Ovary (tissue), 9 donors: ENCODE data around the gene GRK2. TPM values are rescaled to one million over a fixed set of nuclear protein-coding genes. Genes with fewer than 3 reads are reported as not detected.

Source experiments
- DNase-seq, 5 donors: peaks; one replicate each; pipeline ENCODE4 v3.0.0-alpha.2; 2019 to 2020
- H3K27ac ChIP-seq, 2 donors: fragments of 200-600 bp; one replicate each; pipeline versions ENCODE4 v1.5.1 to v1.8.0; 2019 to 2022
- H3K27me3 ChIP-seq: fragments of 200-600 bp; one replicate; pipeline ENCODE4 v1.8.0; 2022
- H3K36me3 ChIP-seq: fragments of 200-600 bp; sonication (generic); one replicate; pipeline ENCODE4 v1.5.1; 2019
- H3K4me1 ChIP-seq: one replicate; pipeline ENCODE4 v1.8.1; 2013; ENCODE audit warnings: mild to moderate bottlenecking, moderate library complexity; ENCODE audit not compliant: insufficient read depth
- H3K4me3 ChIP-seq: fragments of 200-600 bp; sonication (generic); one replicate; pipeline ENCODE4 v1.5.1; 2017
- H3K9me3 ChIP-seq, 2 donors: fragments of 200-600 bp in 1 of 2; sonication (generic) in 1 of 2; one replicate each; pipeline versions ENCODE4 v1.5.1 to v1.8.1; 2013 to 2019; ENCODE audit warnings: mild to moderate bottlenecking in 1 of 2, moderate library complexity in 1 of 2
- EP300 ChIP-seq: sonication (generic); formaldehyde crosslinking; IDR thresholded peaks from one replicate; pipeline ENCODE4 v1.6.1; 2017; ENCODE audit warnings: antibody characterized with exemption
- POLR2A ChIP-seq: fragments of 450-650 bp; IDR thresholded peaks from one replicate; pipeline ENCODE4 v1.6.1; 2017; ENCODE audit warnings: antibody characterized with exemption, mild to moderate bottlenecking, moderate library complexity
- WGBS, 3 donors: extraction: QIAGEN DNeasy Blood & Tissue Kit in 1 of 3; methylation state at CpG; one replicate each; pipeline versions ENCODE4 v1.1.5 to v1.1.7; 2013 to 2017; 5-methylcytosine and 5-hydroxymethylcytosine counted together
- intact Hi-C, 4 donors: fragments of 100-400 bp; cut with DNase I; formaldehyde crosslinking; loops; one replicate each; pipeline versions ENCODE4 v1.11.0 to v1.15.1; 2022 to 2023
- polyA plus RNA-seq, 2 donors: library from polyadenylated mRNA; stranded (reverse); fragments of 200-250 nt in 1 of 2; fragments of 350-450 nt in 1 of 2; fragmentation: Illumina TruSeq in 1 of 2; extraction: RNeasy Lipid Tissue Mini Kit (QIAGEN cat#74804) in 1 of 2; gene quantifications; one replicate each; pipeline ENCODE4 v1.2.3, GENCODE V29; 2013 to 2014
- total RNA-seq, 7 donors: library from RNA; depleted of rRNA in 2 of 7; stranded (reverse); fragments of >200 nt in 2 of 7; fragmentation: NEBNext Ultra II Directional in 3 of 7; extraction: Animal tissue kit (Norgen Biotek cat#: 25700) in 3 of 7; gene quantifications; one replicate each; pipeline versions ENCODE4 v1.1.0 to v1.2.4, GENCODE V29; 2016 to 2023
- TF ChIP-seq, protein P1 (sequence below), 3 donors: fragments of 450-650 bp in 2 of 3; fragments of 200-600 bp in 1 of 3; IDR thresholded peaks; one replicate each; pipeline versions ENCODE4 v1.5.1 to v1.8.0; 2016 to 2022; ENCODE audit warnings: antibody characterized with exemption in 3 of 3, mild to moderate bottlenecking in 1 of 3
- donor health status: DM: no; HTN: no; CAD: no; lungs with moderate emphysema.
- donor health status: DM: no; HTN: no; CAD: no.
- donor health status: Bipolar disorder and iron deficiency.
- donor health status: DM: yes; HTN: yes; CAD: no.
- donor health status: DM: no; HTN: no; CAD: no.
- donor health status: DM: yes; HTN: yes; CAD: no.

The GRK2 gene
- total and polyA plus RNA-seq, 9 donors: 21.5 to 58.1 (median 40.5) TPM

GRCh38 chr11:67312187-67313021 is 46.1 kb downstream of the GRK2 start:
- 70 to 74% (median 72%) methylated on average over 22 of the region's 22 CpGs for WGBS, 3 donors
- DNase-seq: no peak
- H3K9me3 ChIP-seq: no peaks in the 10 kb centered on the region

DNA sequence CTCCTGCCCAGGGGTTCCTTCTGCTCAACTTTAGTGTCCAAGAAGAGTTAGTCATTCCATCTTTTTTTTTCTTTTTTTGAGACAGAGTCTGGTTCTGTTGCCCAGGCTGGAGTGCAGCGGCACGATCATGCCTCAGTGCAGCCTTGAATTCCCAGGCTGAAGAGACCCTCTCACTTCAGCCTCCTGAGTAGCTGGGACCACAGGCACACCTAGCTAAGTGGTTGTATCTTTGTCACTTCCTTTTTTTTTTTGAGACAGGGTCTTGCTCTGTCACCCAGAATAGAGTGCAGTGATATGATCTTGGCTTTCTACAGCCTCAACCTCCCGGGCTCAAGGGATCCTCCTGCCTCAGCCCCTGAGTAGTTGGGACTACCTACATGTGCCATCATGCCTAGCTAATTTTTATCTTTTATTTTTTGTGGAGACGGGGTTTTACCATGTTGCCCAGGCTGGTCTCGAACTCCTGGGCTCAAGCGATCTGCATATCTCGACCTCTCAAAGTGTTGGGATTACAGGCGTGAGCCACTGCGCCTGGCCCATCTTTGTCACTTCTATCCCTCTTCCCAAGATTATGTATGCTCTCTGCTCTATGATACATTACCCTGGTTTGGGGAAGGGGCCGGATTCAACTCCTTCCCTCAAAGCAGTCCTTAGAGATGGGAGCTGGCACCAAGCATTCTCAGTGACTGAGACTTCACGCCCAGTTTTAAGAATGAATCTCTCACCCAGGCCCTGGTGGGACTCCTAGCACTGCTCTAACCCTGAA is 47.0 kb downstream of the GRK2 start:
- H3K9me3 ChIP-seq: no peaks in the 10 kb centered on the region
- no peaks in the 10 kb centered on the region for H3K4me1 ChIP-seq
- no peaks in the 10 kb centered on the region for H3K36me3 ChIP-seq
- TF ChIP-seq POLR2A (no peak), EP300 (no peak)
- TF ChIP-seq, protein P1, sequence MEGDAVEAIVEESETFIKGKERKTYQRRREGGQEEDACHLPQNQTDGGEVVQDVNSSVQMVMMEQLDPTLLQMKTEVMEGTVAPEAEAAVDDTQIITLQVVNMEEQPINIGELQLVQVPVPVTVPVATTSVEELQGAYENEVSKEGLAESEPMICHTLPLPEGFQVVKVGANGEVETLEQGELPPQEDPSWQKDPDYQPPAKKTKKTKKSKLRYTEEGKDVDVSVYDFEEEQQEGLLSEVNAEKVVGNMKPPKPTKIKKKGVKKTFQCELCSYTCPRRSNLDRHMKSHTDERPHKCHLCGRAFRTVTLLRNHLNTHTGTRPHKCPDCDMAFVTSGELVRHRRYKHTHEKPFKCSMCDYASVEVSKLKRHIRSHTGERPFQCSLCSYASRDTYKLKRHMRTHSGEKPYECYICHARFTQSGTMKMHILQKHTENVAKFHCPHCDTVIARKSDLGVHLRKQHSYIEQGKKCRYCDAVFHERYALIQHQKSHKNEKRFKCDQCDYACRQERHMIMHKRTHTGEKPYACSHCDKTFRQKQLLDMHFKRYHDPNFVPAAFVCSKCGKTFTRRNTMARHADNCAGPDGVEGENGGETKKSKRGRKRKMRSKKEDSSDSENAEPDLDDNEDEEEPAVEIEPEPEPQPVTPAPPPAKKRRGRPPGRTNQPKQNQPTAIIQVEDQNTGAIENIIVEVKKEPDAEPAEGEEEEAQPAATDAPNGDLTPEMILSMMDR (IDR thresholded peaks at IDR 0.05): no peak
- no peak for DNase-seq
- no peak overlapping the region for H3K27ac ChIP-seq
- H3K27me3 ChIP-seq: no peaks in the 10 kb centered on the region
- no peak overlapping the region for H3K4me3 ChIP-seq
- 78 to 80% (median 80%) methylated on average over 11 of the region's 11 CpGs for WGBS, 3 donors
- intact Hi-C loops: no loop called here

More at GRCh38 chr11:67312187-67313021, 46.1 kb downstream of the GRK2 start:
- H3K4me1 ChIP-seq: no peaks in the 10 kb centered on the region
- no peak overlapping the region for H3K4me3 ChIP-seq
- H3K36me3 ChIP-seq: no peaks in the 10 kb centered on the region
- intact Hi-C loops: no loop called here
- H3K27me3 ChIP-seq: no peaks in the 10 kb centered on the region
- TF ChIP-seq EP300 (no peak), POLR2A (no peak)
- no peak overlapping the region for H3K27ac ChIP-seq

- TF ChIP-seq EP300 (no peak), POLR2A (no peak)
- TF ChIP-seq, protein P1 (IDR thresholded peaks at IDR 0.05): no peak
- intact Hi-C loops: no loop called here
- H3K4me3 ChIP-seq: no peak overlapping the region
- H3K27ac ChIP-seq: no peak overlapping the region
- H3K9me3 ChIP-seq: no peaks in the 10 kb centered on the region
- WGBS, 3 donors: 62 to 75% (median 75%) methylated on average over 2 of the region's 2 CpGs
- no peaks in the 10 kb centered on the region for H3K27me3 ChIP-seq
- peaks cover 2% of the 10 kb centered on the region for H3K4me1 ChIP-seq
- no peak for DNase-seq
- H3K36me3 ChIP-seq: no peaks in the 10 kb centered on the region
These were observed 47.9 kb downstream of the GRK2 start for GRCh38 chr11:67314218-67314617.

- Histone ChIP-seq H3K9me3 (no peaks in the 10 kb centered on the region), H3K27ac (no peak overlapping the region), H3K4me1 (peaks cover 2% of the 10 kb centered on the region), H3K4me3 (no peak overlapping the region), H3K27me3 (no peaks in the 10 kb centered on the region), H3K36me3 (no peaks in the 10 kb centered on the region)
- no peak for DNase-seq
- WGBS, 3 donors: 65 to 76% (median 73%) methylated on average over 9 of the region's 9 CpGs
- intact Hi-C loops: loop anchor here in 2 of 4 donors (5.0 kb wide), 2 partner anchors 48 to 233 kb away; partner anchors contain the start of gene GRK2 (in 1 of the 2)
- TF ChIP-seq EP300 (no peak), POLR2A (no peak)
- TF ChIP-seq, protein P1 (IDR thresholded peaks at IDR 0.05): no peak
These were observed 49.1 kb downstream of the GRK2 start for GRCh38 chr11:67315325-67315909.
